ENCODE data around the gene WBP11. TPM values are rescaled to one million over a fixed set of nuclear protein-coding genes. Genes with fewer than 3 reads are reported as not detected.
A peak's percentile ranks its signal among the peaks of the same experiment; 100 is the strongest.
"Not testable (repeated sequence)": the region's sequence is repeated elsewhere in the genome, so short reads cannot be mapped to it uniquely, and the experiment has no call there.

The WBP11 gene
- polyA plus RNA-seq, 4 donors = 93.4 to 113 (median 112) TPM

DNA sequence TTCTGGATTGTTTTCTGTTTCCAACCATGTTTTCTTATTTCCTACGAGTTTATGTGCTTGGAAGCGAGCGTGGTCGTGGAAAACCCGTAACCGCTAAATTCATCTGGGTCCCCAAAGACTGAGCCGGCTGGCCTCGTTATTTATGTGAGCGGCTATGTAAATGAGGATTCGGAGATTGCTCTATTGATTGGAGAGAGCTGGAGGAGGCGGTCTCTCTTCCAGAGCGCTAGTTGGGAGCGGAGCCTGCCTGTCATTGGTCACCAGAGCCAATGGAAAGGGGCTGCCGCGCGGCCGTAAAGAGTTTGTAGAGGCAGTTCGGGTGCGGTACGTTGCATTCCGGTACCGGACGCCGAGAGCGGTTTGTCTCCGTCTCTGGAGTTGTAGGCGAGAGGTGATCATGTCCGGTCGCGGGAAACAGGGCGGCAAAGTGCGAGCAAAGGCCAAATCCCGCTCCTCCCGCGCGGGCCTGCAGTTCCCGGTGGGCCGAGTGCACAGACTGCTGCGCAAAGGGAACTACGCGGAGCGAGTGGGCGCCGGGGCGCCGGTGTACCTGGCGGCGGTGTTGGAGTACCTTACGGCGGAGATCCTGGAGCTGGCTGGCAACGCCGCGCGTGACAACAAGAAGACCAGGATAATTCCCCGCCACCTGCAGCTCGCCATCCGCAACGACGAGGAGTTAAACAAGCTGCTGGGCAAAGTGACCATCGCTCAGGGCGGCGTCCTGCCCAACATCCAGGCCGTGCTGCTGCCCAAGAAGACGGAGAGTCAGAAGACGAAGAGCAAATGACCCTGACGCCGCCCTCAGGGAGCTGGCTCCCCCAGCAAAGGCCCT, 29.0 kb downstream of the WBP11 start:
- peak; percentile 84 to 96 (median 94) for DNase-seq (ENCODE audit: low read depth in 4 of 4, low spot score in 3 of 4)

DNA sequence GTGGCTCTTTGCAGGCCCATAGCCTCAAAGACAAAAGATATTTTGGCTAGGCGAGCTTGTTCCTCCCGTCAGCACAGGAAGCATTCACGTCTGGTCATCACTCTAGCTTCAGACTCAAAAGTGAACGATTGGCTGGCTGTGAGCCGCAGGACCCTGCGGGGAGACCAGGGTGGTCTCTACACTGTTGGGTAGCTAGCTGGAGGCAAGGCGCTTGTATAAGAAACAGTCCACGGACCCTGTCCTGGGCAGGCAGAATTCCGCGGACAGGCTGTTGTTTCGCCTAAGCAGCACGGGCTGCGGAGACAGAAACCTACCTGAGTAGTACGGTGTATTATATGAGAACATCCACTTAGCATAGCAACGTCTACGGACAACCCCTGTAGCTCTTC, 29.6 kb downstream of the WBP11 start:
- peak in 2 of 4 donors; percentile 39 to 44 for DNase-seq (ENCODE audit: low read depth in 4 of 4, low spot score in 3 of 4)

DNA sequence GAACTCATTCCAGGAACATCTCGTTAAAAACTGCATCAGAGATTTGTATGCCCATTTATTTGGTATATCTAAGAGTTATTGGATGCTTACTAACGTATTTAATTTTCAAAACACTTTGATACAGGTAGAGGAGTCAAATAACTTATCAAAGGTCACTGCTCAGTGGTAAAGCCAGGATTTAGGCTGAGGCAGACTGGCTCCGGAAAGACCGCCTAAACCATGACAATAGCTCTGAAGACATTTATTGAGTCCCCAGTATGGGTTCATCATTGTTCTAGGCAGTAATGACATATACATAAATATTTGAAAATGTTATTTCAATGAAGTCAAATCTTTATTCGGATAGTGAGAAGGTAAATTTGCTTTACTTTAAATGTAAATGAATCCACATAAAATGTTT, 30.3 kb downstream of the WBP11 start:
- no peak for DNase-seq (ENCODE audit: low read depth in 4 of 4, low spot score in 3 of 4)

DNA sequence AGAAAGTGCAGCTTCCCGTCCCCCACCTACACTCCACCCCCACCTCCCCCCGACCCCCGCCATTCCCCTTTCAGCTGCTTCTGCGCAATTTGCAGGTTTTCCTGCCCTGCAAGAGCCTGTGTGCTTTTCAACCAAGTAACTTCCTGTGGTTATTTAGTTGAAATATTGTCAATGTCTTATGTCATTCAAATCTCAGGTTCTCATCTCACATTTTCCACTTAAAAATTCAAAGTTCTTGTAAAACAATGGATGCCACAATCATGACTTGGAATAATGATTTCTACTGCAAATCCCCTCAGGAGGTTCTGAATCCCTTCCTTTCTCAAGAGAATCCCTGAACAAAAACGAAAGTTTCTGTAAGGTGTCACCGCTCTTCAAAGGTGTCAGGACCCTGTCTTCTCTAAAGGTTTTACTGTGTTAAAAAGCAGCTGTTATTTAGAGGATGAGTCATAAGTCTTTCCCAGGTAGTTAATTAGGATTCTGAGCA, 31.6 kb downstream of the WBP11 start:
- no peak for DNase-seq (ENCODE audit: low read depth in 4 of 4, low spot score in 3 of 4)

GRCh38 chr12:14770496-14771461, 32.5 kb downstream of the WBP11 start:
- peak; percentile 95 to 98 (median 96) for DNase-seq (ENCODE audit: low read depth in 4 of 4, low spot score in 3 of 4)

DNA sequence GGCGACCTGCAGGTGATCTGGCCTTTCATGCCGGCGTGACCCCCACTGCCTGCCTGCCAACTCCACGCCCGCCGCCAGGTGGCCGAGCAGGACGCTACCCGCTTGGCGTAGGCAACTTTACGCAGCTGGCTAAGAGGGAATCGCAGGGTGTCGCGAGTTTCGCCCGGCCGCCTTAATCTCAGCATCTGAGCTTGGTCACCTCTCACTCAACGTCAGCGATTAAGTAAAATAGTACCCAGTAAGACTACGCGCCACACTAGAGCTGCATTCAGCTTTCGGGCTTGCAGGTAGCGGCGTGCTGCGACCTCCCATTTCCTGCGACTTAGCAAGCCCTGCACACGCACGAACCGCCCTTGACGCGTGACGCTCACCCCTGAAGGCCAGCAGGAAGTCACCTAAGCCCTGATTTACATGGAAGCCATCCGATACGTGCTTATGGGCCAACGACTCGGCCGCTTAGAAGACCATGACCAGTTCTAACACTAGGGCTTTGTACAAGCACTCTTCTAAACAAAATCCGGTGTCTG, 33.2 kb downstream of the WBP11 start:
- DNase-seq (ENCODE audit: low read depth in 4 of 4, low spot score in 3 of 4) = peak; percentile 61 to 71 (median 68)

- DNase-seq (ENCODE audit: low read depth in 4 of 4, low spot score in 3 of 4) = peak in 2 of 4 donors; percentile 38 to 50
Measured at GRCh38 chr12:14769466-14769968, 33.8 kb downstream of the WBP11 start.

DNA sequence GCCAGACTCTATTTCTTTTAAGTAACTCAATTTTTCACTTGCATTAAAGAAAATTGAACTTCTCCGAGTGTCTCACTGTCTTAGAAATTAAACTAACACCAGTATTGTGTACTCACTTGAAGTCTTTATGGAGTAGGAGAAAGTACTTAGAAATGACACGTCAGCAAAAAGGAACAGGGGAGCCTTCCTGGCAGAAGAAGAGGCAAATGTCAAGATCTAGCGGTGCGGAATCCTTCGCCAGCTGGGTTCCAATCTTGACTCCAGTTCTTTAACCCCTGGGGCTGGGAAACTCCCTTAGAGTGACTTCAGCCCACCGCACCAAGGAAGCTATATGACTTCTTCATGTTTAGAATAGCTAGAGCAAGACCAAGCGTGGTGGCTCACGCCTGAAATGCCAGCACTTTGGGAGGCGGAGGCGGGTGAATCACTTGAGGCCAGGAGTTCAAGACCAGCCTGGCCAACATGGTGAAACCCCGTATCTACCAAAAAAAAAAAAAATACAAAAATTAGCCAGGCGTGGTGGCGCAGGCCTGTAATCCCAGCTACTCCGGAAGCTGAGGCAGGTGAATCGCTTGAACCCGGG, 34.4 kb downstream of the WBP11 start:
- DNase-seq (ENCODE audit: low read depth in 4 of 4, low spot score in 3 of 4) = no peak

- DNase-seq (ENCODE audit: low read depth in 4 of 4, low spot score in 3 of 4) = no peak
Measured at GRCh38 chr12:14767617-14768016, 35.7 kb downstream of the WBP11 start.

GRCh38 chr12:14766649-14767215, 36.5 kb downstream of the WBP11 start:
- DNase-seq (ENCODE audit: low read depth in 4 of 4, low spot score in 3 of 4) = no peak

GRCh38 chr12:14766020-14766419, 37.3 kb downstream of the WBP11 start:
- DNase-seq (ENCODE audit: low read depth in 4 of 4, low spot score in 3 of 4) = not testable (repeated sequence)

- DNase-seq (ENCODE audit: low read depth in 4 of 4, low spot score in 3 of 4) = no peak
Measured at GRCh38 chr12:14765398-14765797, 37.9 kb downstream of the WBP11 start.

- not testable (repeated sequence) for DNase-seq (ENCODE audit: low read depth in 4 of 4, low spot score in 3 of 4)
Measured at GRCh38 chr12:14759711-14760280, 43.5 kb downstream of the WBP11 start.

DNA sequence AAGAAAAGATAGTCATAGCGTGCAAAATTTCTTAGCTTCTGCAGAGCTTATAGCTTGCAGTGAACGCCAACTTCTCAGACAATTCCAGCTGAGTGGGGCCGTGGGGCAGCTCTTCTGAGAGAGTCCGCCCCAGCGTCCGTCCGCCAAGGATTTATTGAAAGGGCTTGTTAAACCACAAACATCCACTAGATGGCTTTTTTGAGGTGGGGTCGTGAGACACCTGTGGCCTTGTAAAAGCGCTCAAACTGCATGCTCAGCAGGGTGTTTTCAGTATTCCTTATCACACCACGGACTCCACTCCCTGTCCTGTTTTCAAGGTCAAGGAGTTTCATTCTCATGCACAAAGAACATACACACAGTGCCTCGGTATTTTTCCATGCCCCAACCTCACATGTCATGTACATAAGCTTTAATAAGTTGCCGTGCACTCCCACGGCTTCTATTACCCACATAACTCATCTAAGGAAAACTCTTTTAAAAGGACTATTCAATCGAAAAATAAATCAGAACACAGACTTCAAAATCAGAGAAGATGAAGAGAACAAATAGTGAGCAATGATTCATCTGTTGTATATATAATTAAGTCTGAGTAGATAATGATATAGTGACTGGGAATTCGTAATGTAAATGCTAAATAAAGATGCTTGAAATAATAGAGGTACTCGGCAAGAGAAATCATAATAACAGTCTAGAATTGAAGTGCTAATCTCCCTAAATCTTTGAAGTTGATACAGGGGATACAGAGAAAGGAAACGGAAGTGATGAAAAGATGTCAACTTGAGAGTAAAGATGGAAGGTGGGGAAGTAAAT, 46.7 kb downstream of the WBP11 start:
- DNase-seq (ENCODE audit: low read depth in 4 of 4, low spot score in 3 of 4) = no peak

- no peak for DNase-seq (ENCODE audit: low read depth in 4 of 4, low spot score in 3 of 4)
Measured at GRCh38 chr12:14751986-14752385, 51.3 kb downstream of the WBP11 start.

GRCh38 chr12:14743061-14743460, 60.2 kb downstream of the WBP11 start:
- no peak for DNase-seq (ENCODE audit: low read depth in 4 of 4, low spot score in 3 of 4)

DNA sequence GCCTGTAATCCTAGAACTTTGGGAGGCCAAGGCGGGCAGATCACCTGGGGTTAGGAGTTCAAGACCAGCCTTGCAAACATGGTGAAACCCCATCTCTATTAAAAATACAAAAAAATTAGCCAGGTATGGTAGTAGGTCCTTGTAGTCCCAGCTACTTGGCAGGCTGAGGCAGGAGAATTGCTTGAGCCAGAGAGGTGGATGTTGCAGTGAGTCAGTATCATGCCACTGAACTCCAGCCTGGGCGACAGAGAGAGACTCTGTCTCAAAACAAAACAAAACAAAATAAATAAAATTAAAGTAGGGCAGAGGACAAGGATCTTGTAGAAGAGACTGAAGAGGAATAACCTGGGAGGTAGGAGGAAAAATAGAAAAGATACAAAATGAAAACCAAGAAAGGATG, 61.3 kb downstream of the WBP11 start:
- DNase-seq (ENCODE audit: low read depth in 4 of 4, low spot score in 3 of 4) = no peak

GRCh38 chr12:14741153-14741552, 62.1 kb downstream of the WBP11 start:
- DNase-seq (ENCODE audit: low read depth in 4 of 4, low spot score in 3 of 4) = no peak

DNA sequence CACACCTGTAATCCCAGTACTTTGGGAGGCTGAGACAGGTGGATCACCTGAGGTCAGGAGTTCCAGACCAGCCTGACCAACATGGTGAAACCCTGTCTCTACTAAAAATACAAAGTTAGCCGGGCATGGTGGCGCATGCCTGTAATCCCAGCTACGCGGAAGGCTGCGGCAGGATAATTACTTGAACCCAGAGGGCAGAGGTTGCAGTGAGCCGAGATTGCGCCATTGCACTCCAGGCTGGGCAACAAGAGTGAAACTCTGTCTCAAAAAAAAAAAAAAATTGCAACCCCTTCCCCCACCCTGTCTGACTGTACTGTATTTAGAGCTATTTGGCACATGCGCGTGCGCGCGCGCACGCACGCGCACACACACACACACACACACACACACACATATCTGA, 66.8 kb downstream of the WBP11 start:
- not testable (repeated sequence) for DNase-seq (ENCODE audit: low read depth in 4 of 4, low spot score in 3 of 4)

All from right renal pelvis (tissue), 4 donors.